ENCODE measurements around the gene CAMTA1. TPM values are rescaled to one million over a fixed set of nuclear protein-coding genes. Genes with fewer than 3 reads are reported as not detected.
A peak's percentile ranks its signal among the peaks of the same experiment; 100 is the strongest.

CAMTA1 gene
- total RNA-seq, 1 experiment from 2014 or later: 69.5 TPM

DNA sequence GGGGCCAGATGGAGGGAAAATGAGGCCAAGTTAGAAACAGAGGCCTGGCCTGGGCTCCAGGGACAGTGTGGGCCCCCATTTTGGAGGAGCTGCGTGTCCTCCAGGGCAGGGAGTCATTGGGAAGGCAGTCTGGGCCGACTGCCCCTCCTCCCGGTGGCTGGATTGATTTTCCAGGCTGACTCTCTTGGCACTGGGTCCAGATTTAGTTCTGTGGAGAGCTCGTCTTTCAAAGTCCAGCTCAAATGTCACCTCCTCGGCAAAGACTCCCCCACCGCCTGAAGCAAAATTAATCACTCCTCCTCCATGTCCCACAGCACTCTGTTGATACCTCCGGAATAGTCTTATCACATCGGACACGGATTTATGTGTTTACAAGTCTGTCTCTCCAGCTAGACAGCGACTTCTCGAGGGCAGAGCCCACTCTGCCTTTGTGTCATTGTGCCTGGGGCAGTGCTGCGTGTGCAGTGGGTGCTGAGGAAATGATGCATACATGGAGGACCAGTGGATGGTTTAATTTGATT is 175.1 kb downstream of the CAMTA1 start:
- BruUV-seq (replicated peaks): no TSS peak
- TF ChIP-seq POLR2AphosphoS5 (IDR thresholded peaks at IDR 0.05; ENCODE audit: low read depth, low read length) (no peak), CBX3 (IDR thresholded peaks at IDR 0.05; ENCODE audit: low read depth) (no peak), ELF1 (IDR thresholded peaks at IDR 0.05; ENCODE audit: borderline replicate concordance, low read depth) (no peak), RAD21 (IDR thresholded peaks at IDR 0.05; ENCODE audit: low read depth) (no peak; the same call in 1 of the 2 replicates), SIN3A (IDR thresholded peaks at IDR 0.05; ENCODE audit: low read depth) (no peak), SP1 (IDR thresholded peaks at IDR 0.05; ENCODE audit: low read depth) (peak; percentile 42; the same call in 1 of the 2 replicates), FOSL1 (IDR thresholded peaks at IDR 0.05; ENCODE audit: low read depth) (no peak)
- TF ChIP-seq, protein P1, sequence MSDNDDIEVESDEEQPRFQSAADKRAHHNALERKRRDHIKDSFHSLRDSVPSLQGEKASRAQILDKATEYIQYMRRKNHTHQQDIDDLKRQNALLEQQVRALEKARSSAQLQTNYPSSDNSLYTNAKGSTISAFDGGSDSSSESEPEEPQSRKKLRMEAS (IDR thresholded peaks at IDR 0.05): peak; percentile 37; the same call in 1 of the 2 replicates
- Histone ChIP-seq H3K4me1 (ENCODE audit: control insufficient read depth in 1 of 2, insufficient read depth in 2 of 2, low read length in 2 of 2) (peaks cover 27 to 43% of the 10 kb centered on the region in 2 experiments), H3K4me3 (replicated peaks in 1 of 2; ENCODE audit: low read depth in 1 of 2, low read length in 2 of 2) (no peak overlapping the region), H3K36me3 (ENCODE audit: control insufficient read depth in 1 of 2, insufficient read depth in 2 of 2, low read length in 2 of 2) (no peaks in the 10 kb centered on the region), H3K79me2 (ENCODE audit: insufficient read depth, low read length) (no peaks in the 10 kb centered on the region), H3K9me2 (ENCODE audit: insufficient read depth) (no peaks in the 10 kb centered on the region), H3K27ac (ENCODE audit: low read depth, low read length) (no peak overlapping the region), H3K4me2 (ENCODE audit: low read length) (peak overlapping the region; percentile 48), H4K20me1 (ENCODE audit: insufficient read depth) (no peaks in the 10 kb centered on the region), H3K9me3 (ENCODE audit: control insufficient read depth in 1 of 2, insufficient read depth in 1 of 2, low read depth in 1 of 2, low read length in 2 of 2) (no peaks in the 10 kb centered on the region), H3K9ac (ENCODE audit: low read length) (0 out of 2 replicates have a peak overlapping the region, but pooled peaks have one; percentile 7), H2AFZ (ENCODE audit: low read depth, low read length, poor library complexity, severe bottlenecking) (no peak overlapping the region), H3K27me3 (ENCODE audit: insufficient read depth, low read length) (no peaks in the 10 kb centered on the region)
- ChIA-PET CTCF (interaction anchor here (1.5 kb wide), 1 partner anchor 82 kb away, joined by 4 read pairs; no protein-coding TSS in a partner anchor), POLR2A (interaction anchor here (0.9 kb wide), 1 partner anchor 12 kb away, joined by 3 read pairs; no protein-coding TSS in a partner anchor), RAD21 (ENCODE audit: low non-redundant PET in 1 of 2, low total read pairs in 2 of 2, uncharacterized antibody in 2 of 2, unreplicated experiment in 2 of 2) (no interaction called here)
- intact Hi-C loops (cut with micrococcal nuclease): no loop called here
- ATAC-seq (no peak), DNase-seq (ENCODE audit: low read depth, low spot score) (no peak)

DNA sequence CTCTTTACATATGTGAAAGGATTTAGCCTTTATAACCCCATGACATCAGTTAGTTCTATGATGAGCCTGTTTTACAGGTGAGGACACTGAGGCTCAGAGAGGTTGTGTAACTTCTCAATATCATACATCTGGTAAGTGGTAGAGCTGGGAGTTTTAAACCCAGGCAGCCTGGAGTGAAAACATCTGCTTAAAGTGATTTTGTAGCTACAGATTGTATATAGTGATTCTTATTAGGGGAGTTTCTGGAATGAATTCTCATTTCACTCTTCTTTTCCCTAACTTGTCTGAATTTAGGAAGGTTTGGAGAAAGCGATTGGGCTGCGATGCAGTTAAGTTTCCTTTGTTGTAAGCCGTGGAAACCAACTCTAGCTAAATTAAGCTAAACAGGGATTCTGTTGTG is 175.6 kb downstream of the CAMTA1 start:
- no peak for DNase-seq (ENCODE audit: low read depth, low spot score)
- RAD21 ChIA-PET (ENCODE audit: low non-redundant PET in 1 of 2, low total read pairs in 2 of 2, uncharacterized antibody in 2 of 2, unreplicated experiment in 2 of 2): no interaction called here
- Histone ChIP-seq H4K20me1 (ENCODE audit: insufficient read depth) (no peaks in the 10 kb centered on the region), H3K27me3 (ENCODE audit: insufficient read depth, low read length) (no peaks in the 10 kb centered on the region), H3K27ac (ENCODE audit: low read depth, low read length) (no peak overlapping the region), H3K4me1 (ENCODE audit: control insufficient read depth in 1 of 2, insufficient read depth in 2 of 2, low read length in 2 of 2) (peaks cover 27 to 40% of the 10 kb centered on the region in 2 experiments), H3K9me2 (ENCODE audit: insufficient read depth) (no peaks in the 10 kb centered on the region), H3K79me2 (ENCODE audit: insufficient read depth, low read length) (no peaks in the 10 kb centered on the region), H3K9me3 (ENCODE audit: control insufficient read depth in 1 of 2, insufficient read depth in 1 of 2, low read depth in 1 of 2, low read length in 2 of 2) (no peaks in the 10 kb centered on the region), H2AFZ (ENCODE audit: low read depth, low read length, poor library complexity, severe bottlenecking) (no peak overlapping the region), H3K36me3 (ENCODE audit: control insufficient read depth in 1 of 2, insufficient read depth in 2 of 2, low read length in 2 of 2) (no peaks in the 10 kb centered on the region), H3K4me3 (replicated peaks in 1 of 2; ENCODE audit: low read depth in 1 of 2, low read length in 2 of 2) (no peak overlapping the region), H3K4me2 (ENCODE audit: low read length) (peak overlapping the region; percentile 48), H3K9ac (ENCODE audit: low read length) (0 out of 2 replicates have a peak overlapping the region, but pooled peaks have one; percentile 7)
- no peak for ATAC-seq
- TF ChIP-seq CEBPB (IDR thresholded peaks at IDR 0.05; ENCODE audit: low read depth) (no peak), CBX3 (IDR thresholded peaks at IDR 0.05; ENCODE audit: low read depth) (no peak), SRF (IDR thresholded peaks at IDR 0.05; ENCODE audit: low read depth) (no peak), TCF7L2 (IDR thresholded peaks at IDR 0.05; ENCODE audit: borderline replicate concordance, extremely low read depth, insufficient read depth, insufficient read length) (no peak), YY1 (IDR thresholded peaks at IDR 0.05; ENCODE audit: extremely low read depth, insufficient replicate concordance, low read depth, low read length) (no peak)
- TF ChIP-seq, protein P2, sequence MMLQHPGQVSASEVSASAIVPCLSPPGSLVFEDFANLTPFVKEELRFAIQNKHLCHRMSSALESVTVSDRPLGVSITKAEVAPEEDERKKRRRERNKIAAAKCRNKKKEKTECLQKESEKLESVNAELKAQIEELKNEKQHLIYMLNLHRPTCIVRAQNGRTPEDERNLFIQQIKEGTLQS (IDR thresholded peaks at IDR 0.05): no peak
- intact Hi-C loops (cut with micrococcal nuclease): no loop called here
- BruUV-seq (replicated peaks): no TSS peak
- POLR2A ChIA-PET: no interaction called here
- CTCF ChIA-PET: interaction anchor here (1.5 kb wide), 1 partner anchor 82 kb away, joined by 4 read pairs; no protein-coding TSS in a partner anchor

Data from HCT116 (cell line).